Adipocyte (in vitro differentiated cells): ENCODE measurements around the gene HAGH.

Experiments
- DNase-seq: peaks from one replicate; pipeline ENCODE4 v3.0.0-alpha.2; 2015; ENCODE audit warnings: low read depth
- H3K27me3 ChIP-seq: replicated peaks from 2 replicates; pipeline ENCODE4 v1.7.0; 2013; ENCODE audit warnings: mild to moderate bottlenecking, low read length, moderate library complexity; ENCODE audit not compliant: control insufficient read depth, insufficient read depth
- H3K36me3 ChIP-seq: 2 replicates; pipeline ENCODE4 v1.7.0; 2013; ENCODE audit warnings: low read length, mild to moderate bottlenecking, moderate library complexity; ENCODE audit not compliant: control insufficient read depth, insufficient read depth, severe bottlenecking
- H3K4me1 ChIP-seq: 2 replicates; pipeline ENCODE4 v1.7.0; 2013; ENCODE audit warnings: mild to moderate bottlenecking, low read length, moderate library complexity; ENCODE audit not compliant: control insufficient read depth, insufficient read depth
- H3K4me3 ChIP-seq: 2 replicates; pipeline ENCODE4 v1.7.0; 2013; ENCODE audit warnings: mild to moderate bottlenecking, low read length, moderate library complexity
- H3K9ac ChIP-seq: 2 replicates; pipeline ENCODE4 v1.7.0; 2013; ENCODE audit warnings: mild to moderate bottlenecking, low read length, moderate library complexity
- H3K9me3 ChIP-seq: 2 replicates; pipeline ENCODE4 v1.7.0; 2013; ENCODE audit warnings: mild to moderate bottlenecking, low read length, moderate library complexity; ENCODE audit not compliant: control insufficient read depth

HAGH gene

DNA sequence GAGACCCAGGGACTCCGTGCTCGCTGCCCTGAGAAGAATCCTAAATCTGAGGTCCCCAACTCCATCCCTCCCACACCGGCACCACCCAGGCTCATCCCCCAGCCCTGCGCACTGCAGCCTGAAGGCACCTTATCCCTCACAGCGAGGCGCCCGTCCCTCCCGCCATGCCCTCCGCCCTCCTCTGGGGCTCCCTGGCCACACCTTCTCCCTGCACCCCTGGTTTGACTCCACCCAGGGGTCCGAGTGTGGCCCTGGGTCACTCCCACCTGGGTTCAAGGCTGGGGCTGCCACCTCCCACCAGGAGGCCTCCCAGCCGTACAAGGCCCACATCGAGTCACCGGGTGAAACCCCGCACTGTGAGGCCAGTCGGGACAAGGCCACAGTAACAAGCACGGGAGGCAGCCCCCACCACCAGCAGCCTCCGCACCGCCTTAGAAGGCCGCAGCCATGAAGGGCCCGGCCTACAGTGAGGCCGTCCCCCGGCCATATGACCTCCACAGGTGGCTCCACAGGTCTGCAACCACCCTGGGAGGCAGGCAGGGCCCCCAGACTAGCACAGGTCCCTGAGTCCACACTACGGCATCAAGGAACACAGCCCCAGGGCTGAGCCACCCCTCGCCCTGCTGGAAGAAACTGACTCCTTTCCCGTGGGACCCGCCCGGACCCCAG, 8.3 kb downstream of the HAGH start:
- Histone ChIP-seq H3K27me3 (no peaks in the 10 kb centered on the region), H3K4me3 (no peak overlapping the region), H3K4me1 (no peaks in the 10 kb centered on the region), H3K9me3 (no peaks in the 10 kb centered on the region), H3K36me3 (peaks cover 34% of the 10 kb centered on the region), H3K9ac (no peak overlapping the region)
- no peak for DNase-seq

DNA sequence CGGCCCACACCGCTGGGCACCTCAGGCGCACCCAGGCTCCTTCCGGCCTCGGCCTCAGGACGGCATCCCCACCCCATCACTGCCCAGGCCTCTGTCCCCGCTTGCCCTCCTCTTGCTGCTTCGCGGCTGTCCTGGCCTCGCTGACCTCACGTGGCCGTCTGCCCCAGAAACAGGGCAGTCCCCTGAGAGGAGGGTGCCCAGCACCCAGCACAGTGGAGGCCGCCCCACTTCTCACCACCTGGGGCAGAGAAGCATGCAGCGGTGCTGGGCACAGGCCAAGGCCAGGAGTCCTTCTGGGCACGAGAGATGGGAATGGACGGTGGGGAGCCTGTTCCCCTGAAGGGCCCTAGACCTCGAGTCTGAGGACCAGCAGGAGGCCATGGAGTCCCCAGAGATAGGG, 8.9 kb downstream of the HAGH start:
- no peak for DNase-seq
- peaks cover 34% of the 10 kb centered on the region for H3K36me3 ChIP-seq
- H3K9me3 ChIP-seq, result no peaks in the 10 kb centered on the region
- H3K4me3 ChIP-seq, result no peak overlapping the region
- H3K27me3 ChIP-seq, result no peaks in the 10 kb centered on the region
- H3K4me1 ChIP-seq, result peaks cover 3% of the 10 kb centered on the region
- no peak overlapping the region for H3K9ac ChIP-seq

DNA sequence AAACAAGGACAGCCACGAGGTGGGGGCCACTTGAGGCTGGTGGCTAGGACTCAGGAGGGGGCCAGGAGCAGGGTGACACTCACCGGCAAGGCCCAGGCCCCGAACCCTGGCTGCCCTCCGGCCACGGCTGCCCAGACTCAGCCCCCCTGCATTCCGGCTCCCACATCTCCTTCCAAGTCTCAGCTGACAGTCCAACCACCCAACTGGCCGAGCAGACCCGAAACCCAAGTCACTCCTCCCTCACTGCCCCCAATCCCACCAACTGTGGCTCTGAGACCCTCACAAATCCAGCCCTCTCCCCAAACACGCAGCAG, 9.4 kb downstream of the HAGH start:
- H3K4me1 ChIP-seq, result peaks cover 3% of the 10 kb centered on the region
- H3K36me3 ChIP-seq, result peaks cover 31% of the 10 kb centered on the region

DNA sequence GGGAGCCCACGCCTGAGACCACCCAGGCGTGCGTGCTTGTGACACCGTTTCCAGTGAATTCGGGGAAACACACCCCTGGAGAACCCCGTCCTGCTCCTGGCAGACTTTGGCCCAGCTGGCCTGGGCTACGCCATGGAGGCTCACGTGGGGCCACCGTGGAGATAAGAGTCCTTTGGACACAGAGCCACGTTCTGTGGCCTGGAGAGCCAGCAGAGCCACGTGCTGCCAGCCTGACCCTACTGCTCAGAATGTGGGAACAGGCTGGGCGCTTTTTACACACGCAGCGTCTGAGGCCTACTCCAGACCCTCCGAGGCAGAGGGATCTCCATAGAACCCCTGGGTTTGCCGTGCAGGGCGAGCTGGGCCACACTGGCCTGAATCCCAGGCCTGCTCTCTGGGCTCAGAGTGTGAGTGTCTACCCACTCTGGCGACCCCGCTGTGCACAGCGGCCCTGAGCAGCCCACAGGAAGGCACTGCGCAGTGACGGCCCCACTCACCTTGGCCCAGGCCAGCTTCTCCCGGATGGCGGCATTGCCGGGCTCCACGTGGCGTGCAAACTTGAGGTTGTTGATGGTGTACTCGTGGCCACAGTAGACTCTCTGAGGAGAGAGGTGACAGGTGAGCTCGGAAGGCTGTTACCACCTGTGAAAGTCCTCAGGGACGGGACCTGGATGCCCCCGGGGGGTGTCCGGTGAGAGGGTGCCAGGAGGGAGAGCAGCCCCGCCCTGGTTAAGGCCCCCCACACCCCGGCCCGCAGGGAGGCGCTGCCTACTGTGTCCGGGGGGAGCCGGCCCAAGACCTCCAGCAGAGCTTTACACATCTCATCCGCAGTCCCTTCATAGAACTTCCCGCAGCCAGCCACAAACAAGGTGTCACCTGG, 10.0 kb downstream of the HAGH start:
- Histone ChIP-seq H3K9me3 (no peaks in the 10 kb centered on the region), H3K4me3 (no peak overlapping the region), H3K4me1 (peaks cover 3% of the 10 kb centered on the region), H3K27me3 (no peaks in the 10 kb centered on the region), H3K9ac (no peak overlapping the region), H3K36me3 (peaks cover 26% of the 10 kb centered on the region)
- no peak for DNase-seq

More for the DNA sequence above, 9.4 kb downstream of the HAGH start:
- DNase-seq, result no peak
- no peak overlapping the region for H3K4me3 ChIP-seq
- no peak overlapping the region for H3K9ac ChIP-seq
- H3K9me3 ChIP-seq, result no peaks in the 10 kb centered on the region
- no peaks in the 10 kb centered on the region for H3K27me3 ChIP-seq

DNA sequence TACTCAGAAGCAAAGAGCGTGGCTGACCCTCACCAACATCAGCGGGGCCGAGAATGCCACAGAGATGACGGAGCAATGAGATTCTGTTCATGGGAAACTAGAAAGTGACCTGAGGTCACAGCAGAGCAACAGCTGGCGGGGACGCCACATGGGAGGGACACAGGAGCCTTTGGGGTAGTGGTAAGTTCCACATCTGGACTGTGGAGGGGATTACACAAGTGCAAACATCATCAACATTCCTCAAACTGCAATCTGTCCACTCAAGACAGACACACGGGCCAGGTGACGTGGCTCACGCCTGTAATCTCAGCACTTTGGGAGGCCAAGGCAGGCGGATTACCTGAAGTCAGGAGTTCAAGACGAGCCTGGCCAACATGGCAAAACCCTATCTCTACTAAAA, 11.2 kb downstream of the HAGH start:
- Histone ChIP-seq H3K4me3 (no peak overlapping the region), H3K9me3 (no peaks in the 10 kb centered on the region), H3K27me3 (no peaks in the 10 kb centered on the region), H3K4me1 (peaks cover 3% of the 10 kb centered on the region), H3K36me3 (peaks cover 30% of the 10 kb centered on the region), H3K9ac (no peak overlapping the region)
- no peak for DNase-seq

DNA sequence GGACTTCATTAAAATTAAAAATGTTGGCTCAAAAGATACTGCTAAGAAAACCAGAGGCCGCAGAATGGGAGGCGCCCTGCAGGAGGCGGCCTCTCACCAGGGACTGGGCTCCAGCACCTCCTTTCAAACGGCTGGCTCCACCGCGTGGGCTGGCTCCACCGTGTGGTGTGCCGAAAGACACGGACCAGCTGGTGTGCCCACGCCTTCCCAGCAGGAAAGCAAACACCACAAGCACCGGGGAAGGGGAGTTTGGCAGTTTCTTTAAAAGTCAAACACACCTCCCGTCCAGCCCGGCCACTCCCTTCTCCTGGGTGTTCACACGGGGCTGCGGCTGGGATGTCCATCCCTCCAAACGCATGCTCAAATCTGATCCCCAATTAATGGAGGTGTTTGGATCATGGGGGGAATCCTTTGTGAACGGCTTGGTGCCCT, 13.9 kb downstream of the HAGH start:
- peak; percentile 86 for DNase-seq
- H3K27me3 ChIP-seq, result no peaks in the 10 kb centered on the region
- no peak overlapping the region for H3K4me3 ChIP-seq
- peaks cover 41% of the 10 kb centered on the region for H3K36me3 ChIP-seq
- H3K9me3 ChIP-seq, result no peaks in the 10 kb centered on the region
- peaks cover 3% of the 10 kb centered on the region for H3K4me1 ChIP-seq
- peak overlapping the region; percentile 32 for H3K9ac ChIP-seq

DNA sequence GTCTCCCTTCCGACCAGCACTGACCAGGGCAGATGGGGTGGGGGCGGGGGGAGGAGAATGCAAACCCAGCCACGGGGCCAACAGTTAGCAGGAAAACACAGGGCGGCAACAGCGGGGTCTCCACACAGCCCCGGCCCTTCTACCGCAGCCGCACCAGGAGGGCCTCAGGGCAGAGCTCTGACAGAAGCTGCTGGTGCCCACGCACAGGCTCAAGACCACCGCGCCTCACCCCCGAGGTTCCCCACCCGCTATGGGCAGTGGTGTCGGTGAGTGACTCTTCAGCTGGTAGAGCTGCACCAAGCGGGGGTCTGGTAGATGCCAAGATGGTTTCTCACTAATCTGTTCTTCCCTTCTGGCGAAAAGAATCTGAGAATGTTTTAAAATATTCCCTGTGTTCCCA, 16.1 kb downstream of the HAGH start:
- Histone ChIP-seq H3K27me3 (no peaks in the 10 kb centered on the region), H3K4me3 (no peak overlapping the region), H3K9me3 (no peaks in the 10 kb centered on the region), H3K36me3 (peaks cover 41% of the 10 kb centered on the region), H3K4me1 (peaks cover 3% of the 10 kb centered on the region), H3K9ac (no peak overlapping the region)
- no peak for DNase-seq

DNA sequence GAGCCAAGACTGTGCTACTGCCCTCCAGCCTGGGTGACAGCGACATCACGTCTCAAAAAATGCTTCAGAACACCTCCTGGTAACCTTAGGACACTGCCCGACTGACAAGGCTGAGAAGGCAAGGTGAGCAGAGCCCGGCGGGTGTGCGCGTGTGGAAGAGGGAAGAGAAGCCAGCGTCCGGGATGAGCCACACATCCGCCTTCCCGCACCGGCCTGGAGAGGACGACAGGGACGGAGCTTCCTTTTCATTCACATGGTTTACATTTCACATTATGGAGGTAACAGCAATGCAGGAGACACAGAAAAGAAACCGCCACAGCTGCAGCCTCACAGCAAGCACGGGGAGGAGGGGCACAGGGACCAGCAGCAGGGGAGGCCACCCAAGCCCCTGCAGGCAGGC, 16.5 kb downstream of the HAGH start:
- H3K27me3 ChIP-seq, result no peaks in the 10 kb centered on the region

DNA sequence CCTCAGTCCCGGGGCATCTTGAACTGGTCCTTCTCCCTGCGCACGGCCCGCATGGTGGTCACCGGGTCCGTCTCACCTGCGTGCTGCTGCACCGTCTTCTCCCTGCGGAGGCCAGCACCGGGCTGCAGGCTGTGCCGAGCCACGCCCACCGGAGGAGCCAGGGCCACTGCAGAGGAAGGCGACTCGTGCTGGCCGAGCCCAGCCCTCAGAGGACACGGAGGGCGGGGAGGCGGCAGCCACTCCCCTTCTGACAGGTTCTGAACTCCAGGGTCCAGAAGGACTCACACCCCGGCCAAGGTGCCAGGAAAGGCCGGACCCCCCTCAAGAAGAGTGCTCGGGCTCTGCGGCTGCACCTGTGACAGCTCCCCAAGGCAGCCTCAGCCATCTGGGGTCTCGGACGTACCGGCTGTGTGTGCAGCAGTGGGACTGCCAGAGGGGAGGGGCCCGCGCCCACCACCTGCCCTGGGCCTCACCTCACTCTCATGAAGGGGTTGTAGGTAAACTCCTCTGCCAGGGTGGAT, 17.3 kb downstream of the HAGH start:
- Histone ChIP-seq H3K9me3 (no peaks in the 10 kb centered on the region), H3K36me3 (peaks cover 45% of the 10 kb centered on the region)
- no peak for DNase-seq

More for the DNA sequence above, 16.5 kb downstream of the HAGH start:
- H3K4me3 ChIP-seq, result no peak overlapping the region
- peaks cover 3% of the 10 kb centered on the region for H3K4me1 ChIP-seq
- no peak for DNase-seq
- no peaks in the 10 kb centered on the region for H3K9me3 ChIP-seq
- H3K36me3 ChIP-seq, result peaks cover 42% of the 10 kb centered on the region
- no peak overlapping the region for H3K9ac ChIP-seq

DNA sequence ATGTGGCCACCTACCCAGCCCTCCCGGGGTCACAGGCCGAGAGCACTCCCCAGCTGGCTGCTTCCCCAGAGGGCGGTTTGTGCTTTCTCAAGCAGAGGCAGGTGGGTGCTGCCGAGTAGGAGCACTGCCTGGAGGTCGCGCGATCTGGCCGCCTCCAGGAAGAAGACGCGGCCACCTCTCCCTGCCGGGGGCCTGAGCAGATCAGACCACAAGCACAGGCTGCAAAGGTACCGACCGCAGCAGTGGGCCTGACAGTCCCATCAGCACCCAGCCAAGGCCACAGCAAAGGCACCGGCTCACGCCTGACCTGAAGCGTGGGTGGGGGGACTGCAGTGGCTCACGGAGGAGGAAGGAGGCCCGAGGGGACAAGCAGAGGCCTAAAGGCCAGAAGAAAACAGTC, 17.9 kb downstream of the HAGH start:
- Histone ChIP-seq H3K27me3 (no peaks in the 10 kb centered on the region), H3K9me3 (no peaks in the 10 kb centered on the region), H3K4me3 (no peak overlapping the region), H3K9ac (no peak overlapping the region), H3K36me3 (peaks cover 44% of the 10 kb centered on the region), H3K4me1 (peaks cover 3% of the 10 kb centered on the region)
- no peak for DNase-seq

More for the DNA sequence above, 17.3 kb downstream of the HAGH start:
- Histone ChIP-seq H3K27me3 (no peaks in the 10 kb centered on the region), H3K4me1 (peaks cover 3% of the 10 kb centered on the region), H3K9ac (no peak overlapping the region), H3K4me3 (no peak overlapping the region)

DNA sequence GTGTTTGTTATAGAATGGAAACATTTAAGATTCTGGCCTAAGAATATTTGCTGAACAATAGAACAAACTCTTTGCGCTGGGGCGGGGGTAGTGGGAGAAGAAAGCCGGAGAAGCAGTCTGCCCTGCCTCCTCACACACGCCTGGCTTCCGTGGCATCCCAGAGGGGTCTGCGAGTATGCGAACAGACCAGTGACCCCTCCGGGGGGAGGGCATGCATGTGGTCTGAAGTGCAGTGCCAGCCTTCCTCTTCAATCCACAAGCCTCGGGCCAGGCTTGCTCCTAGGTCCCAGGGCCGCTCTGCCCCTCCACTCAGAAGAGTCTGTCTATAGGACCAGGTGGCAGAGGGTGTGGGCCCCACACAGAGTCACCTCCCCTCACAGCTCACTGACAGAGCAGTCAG, 19.0 kb downstream of the HAGH start:
- Histone ChIP-seq H3K9ac (no peak overlapping the region), H3K9me3 (no peaks in the 10 kb centered on the region), H3K4me1 (no peaks in the 10 kb centered on the region), H3K36me3 (peaks cover 40% of the 10 kb centered on the region), H3K27me3 (no peaks in the 10 kb centered on the region), H3K4me3 (no peak overlapping the region)
- no peak for DNase-seq
